HL-60/S4 treated with phorbol 12-myristate 13-acetate at 8.2 ng/mL for 4 days and 3 days (cell line): ENCODE measurements around the gene LTF.
"Not testable (repeated sequence)": the region's sequence is repeated elsewhere in the genome, so short reads cannot be mapped to it uniquely, and the experiment has no call there.

ENCODE experiments used
- in situ Hi-C: fragments of 300-500 bp; cut with MboI; formaldehyde crosslinking; loops from 2 replicates; pipeline ENCODE4 v1.15.0; 2022; ENCODE audit warnings: low sequenced_read_pairs

The LTF gene

GRCh38 chr3:46398186-46398955, 66.3 kb downstream of the LTF start:
- in situ Hi-C loops: no loop called here

- in situ Hi-C loops: no loop called here
Observed at GRCh38 chr3:46397111-46397510, 67.6 kb downstream of the LTF start.

- in situ Hi-C loops: no loop called here
Observed at GRCh38 chr3:46395766-46396530, 68.8 kb downstream of the LTF start.

DNA sequence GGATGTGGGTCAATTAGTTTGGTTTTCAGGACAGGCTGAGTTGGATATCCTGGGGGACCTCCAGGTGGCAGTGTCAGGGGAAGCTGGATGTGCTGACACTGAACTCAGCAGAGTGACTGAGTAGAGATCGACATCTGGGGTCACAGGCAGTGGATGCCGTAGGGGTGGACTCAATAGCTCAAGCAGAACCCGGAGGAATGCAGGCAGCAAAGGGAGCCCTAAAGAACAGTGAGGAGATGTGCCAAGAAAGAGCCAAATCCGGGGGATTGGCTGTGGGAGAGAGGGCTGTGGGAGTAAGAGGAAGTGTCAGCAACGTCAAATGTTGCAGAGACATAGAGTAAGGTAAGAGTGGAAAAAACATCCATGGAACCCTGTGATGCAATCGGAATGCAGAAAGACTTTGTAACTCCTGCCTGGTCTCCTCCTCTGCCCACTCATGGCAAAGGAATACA, 69.5 kb downstream of the LTF start:
- in situ Hi-C loops: no loop called here

- in situ Hi-C loops: no loop called here
Observed at GRCh38 chr3:46393554-46394434, 70.9 kb downstream of the LTF start.

DNA sequence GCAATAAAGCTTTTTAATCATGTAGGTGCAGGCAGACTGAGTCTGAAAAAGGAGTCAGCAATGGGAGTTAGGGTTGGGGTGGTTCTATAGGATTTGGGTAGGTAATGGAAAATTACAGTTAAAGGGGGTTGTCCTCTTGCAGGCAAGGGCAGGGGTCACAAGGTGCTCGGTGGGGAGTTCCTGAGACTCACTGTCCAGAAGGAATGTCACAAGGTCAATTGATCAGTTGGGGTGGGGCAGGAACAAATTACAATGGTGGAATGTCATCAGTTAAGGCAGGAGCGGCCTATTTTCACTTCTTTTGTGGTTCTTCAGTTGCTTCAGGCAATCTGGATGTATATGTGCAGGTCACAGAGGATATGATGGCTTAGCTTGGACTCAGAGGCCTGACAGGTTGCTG, 71.7 kb downstream of the LTF start:
- in situ Hi-C loops: no loop called here

DNA sequence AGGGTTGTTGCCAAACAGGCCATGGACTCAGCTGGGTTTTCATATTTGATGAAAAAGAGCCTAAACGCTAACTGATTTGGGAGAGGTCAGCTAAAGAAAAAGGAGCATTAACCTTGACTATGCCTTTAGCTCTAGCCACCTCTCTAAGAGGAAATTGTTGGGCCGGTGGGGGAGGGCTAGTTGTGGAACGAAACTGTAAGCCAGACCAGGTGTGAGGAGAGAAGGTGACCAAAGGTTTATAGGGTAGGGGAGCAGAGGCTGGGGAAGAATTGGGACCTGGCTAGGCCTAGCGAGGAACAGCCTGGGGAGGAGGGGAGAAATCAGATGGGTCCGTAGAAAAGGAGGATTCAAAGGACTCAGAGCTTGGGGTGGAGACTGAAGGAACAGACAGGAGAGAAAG, 73.2 kb downstream of the LTF start:
- in situ Hi-C loops: not testable (repeated sequence)

DNA sequence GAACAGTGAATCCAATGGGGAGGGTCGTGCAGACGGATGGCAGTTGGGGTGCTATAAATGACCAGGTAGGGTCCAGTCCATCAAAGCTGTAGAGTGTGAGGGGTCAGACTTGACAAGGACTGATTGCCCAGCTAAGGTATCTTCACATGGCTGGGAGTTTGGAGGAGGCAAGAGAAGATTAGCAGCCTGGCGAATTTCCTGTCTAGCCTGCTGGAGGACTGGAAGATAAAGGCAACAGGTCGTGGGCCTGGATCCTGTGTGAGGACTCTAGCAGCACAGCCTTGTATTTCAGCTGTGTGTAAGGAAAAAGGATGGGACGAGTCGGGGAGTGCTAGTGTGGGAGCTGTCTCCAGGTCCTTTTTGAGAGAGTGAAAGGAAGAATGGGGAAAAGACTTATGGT, 75.4 kb downstream of the LTF start:
- in situ Hi-C loops: no loop called here

DNA sequence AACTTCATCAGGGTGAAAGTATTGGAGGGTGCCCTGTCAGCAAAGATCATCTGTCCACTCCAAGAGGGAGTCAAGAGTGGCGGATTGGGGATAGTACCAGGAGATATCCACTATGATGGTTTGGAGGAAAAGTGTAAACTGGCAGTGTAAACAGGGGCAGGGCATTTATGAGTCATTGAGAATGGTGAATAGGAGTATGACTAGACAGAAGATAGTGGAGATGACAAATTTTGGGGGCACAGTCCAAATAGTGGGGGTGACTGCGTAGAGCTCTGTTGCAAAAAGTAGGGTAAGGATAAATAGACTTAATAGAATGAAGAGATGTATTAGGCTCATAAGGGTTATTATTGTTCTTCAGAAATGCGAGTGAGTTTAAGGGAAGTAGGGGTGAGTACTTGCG, 75.9 kb downstream of the LTF start:
- in situ Hi-C loops: not testable (repeated sequence)

DNA sequence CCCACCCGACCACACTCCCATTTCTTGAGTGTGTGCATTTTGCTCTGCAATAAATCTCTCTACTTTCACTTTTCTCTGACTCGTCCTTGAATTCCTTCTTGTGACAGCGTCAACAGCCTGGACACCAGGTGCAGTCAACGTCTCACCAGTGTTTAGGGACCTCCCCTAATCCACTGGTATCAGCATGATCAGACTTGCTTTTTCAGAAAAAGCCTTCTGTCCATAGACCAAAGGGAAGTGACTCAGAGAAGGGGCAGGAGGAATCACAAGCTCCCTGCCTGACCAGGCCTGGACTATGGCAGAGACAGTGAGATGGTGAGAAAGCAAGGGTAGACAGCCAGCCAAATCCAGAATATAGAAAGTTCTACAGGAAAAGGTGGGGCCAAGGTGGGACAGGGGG, 78.5 kb downstream of the LTF start:
- in situ Hi-C loops: no loop called here
